NOMO-1 treated with dmso at 0.1 percent for 144 hours (cell line): Measurements from ENCODE around the gene AIF1.

Experiments
- DNase-seq: peaks from one replicate; lab custom pipeline; 2025; ENCODE audit not compliant: unreplicated experiment; lab: John Stamatoyannopoulos, UW

Gene AIF1

GRCh38 chr6:31663126-31663960 is 48.3 kb downstream of the AIF1 start:
- no peak for DNase-seq

GRCh38 chr6:31663961-31664789 is 49.1 kb downstream of the AIF1 start:
- no peak for DNase-seq

DNA sequence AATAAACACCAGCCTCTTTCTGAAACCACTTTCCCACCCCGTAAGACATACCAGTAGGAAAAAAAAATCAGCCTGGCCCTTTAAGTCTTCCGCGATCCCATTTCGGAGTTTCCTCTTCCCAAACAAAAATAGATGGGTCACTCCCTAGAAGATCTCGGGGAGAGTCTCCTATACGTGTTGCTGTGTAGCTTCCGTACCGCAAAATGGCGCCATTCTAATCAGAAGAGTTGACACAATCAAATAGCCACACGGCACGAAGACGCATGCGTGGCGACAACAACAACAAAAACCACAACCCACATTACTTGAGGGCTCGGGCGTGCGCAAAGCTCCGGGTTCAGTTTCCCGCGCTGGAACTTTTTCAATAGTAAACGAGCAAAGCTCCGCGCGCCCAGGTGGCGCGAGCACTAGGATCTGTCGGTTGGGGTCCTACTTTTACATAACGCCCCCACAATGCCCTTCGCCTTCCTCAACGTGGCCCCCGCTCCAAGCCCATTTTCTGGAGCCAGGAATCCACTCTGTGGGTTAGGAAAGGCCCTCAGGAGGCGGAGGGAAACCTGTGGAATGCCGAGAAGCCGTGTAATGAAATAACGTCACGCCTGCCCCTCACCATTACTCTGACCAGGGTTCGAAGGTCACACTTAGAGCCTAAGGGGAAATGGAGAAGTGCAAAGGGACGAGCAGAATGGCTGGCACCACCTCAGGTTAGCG is 49.9 kb downstream of the AIF1 start, which contains the start of gene GPANK1:
TSS of gene GPANK1 (minus strand) at position 208 of the 711 bp plus-strand sequence. CDS start 519 bp downstream, outside the sequence.
- DNase-seq, result peak; percentile 81

DNA sequence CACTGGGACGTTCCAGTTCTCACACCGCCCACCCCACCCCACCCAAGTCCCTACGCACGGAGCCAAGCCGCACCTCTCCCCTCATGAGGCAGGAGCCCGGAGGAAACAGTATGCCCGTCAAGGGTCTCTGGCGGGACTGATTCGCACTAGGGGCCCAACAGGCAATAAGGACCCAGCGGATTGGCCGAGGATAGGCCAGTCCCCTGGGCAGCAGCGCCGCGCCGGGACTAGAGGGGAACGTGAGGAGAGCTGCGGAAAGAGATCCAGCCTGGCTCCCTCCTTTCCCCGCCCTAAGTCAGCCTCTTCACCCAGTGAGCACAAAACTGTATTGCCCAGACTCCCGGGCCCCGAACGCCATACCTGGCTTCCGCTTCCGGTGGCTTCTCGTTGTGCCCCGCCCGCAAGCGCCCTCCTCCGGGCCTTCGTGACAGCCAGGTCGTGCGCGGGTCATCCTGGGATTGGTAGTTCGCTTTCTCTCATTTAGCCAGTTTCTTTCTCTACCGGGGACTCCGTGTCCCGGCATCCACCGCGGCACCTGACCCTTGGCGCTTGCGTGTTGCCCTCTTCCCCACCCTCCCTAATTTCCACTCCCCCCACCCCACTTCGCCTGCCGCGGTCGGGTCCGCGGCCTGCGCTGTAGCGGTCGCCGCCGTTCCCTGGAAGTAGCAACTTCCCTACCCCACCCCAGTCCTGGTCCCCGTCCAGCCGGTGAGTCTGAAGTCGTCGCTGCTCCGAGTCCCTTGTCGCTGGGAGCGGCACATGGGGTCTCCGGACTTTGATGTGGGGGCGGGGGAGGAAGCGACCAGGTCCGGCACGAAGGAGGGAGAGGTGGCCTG is 50.7 kb downstream of the AIF1 start, which contains the start of gene CSNK2B:
TSS of gene CSNK2B (plus strand) at position 580 of the 836 bp plus-strand sequence. CDS start 752 bp downstream, outside the sequence.
- DNase-seq, result peak; percentile 97

DNA sequence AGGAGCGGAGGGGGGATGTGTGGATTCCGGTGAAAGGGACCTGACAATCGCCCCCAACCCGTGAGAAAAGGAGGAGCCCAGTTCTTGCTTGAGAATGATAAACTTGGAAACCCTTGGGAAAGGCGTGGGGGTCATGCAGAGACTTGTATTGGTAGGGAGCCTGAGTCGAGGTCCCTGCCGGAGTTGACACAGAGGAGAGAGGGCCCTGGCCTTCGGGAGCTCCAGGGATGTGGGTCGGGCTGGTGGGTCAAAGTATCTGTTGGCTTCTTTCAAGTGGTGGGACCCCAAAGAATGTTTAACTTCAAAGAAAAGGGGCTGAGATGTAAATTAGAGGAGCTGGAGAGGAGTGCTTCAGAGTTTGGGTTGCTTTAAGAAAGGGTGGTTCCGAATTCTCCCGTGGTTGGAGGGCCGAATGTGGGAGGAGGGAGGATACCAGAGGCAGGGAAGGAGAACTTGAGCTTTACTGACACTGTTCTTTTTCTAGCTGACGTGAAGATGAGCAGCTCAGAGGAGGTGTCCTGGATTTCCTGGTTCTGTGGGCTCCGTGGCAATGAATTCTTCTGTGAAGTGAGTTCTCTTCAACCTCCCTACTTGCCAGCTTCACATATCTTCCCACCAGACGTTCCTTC is 51.4 kb downstream of the AIF1 start:
- DNase-seq, result no peak
